Measurements from ENCODE around the gene HIBCH. TPM values are rescaled to one million over a fixed set of nuclear protein-coding genes. Genes with fewer than 3 reads are reported as not detected.

Gene HIBCH
- total and polyA plus RNA-seq, 7 donors = 17.3 to 39.0 (median 22.3) TPM

DNA sequence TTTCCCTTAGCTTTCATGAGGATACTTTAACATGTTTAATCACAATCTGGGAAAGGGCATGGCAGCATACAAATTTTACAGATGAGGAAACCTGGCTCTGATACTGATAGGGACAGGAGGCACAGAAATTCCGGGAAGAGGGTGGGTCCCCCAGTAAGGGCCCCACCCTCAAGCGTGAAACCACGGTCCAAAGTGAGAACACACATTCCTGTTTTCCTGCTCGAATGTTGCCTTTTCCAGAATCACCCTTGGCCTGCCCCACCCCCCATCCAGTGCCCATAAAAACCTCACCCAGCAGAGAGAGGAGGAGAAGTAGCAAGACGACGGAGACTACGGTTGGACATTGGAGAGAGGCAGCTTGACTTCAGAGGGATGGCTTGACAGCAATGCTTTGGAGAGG is 98.2 kb downstream of the HIBCH start:
- Histone ChIP-seq H3K27me3 (ENCODE audit: insufficient read depth in 3 of 3, low read length in 2 of 3) (no peaks in the 10 kb centered on the region), H3K4me1 (no peaks in the 10 kb centered on the region), H3K27ac (no peak overlapping the region), H3K36me3 (ENCODE audit: insufficient read depth in 1 of 2, low read depth in 1 of 2) (peaks cover 0 to 25% of the 10 kb centered on the region in 2 donors), H3K9me3 (no peaks in the 10 kb centered on the region), H3K4me3 (no peak overlapping the region)
- TF ChIP-seq, protein P1, sequence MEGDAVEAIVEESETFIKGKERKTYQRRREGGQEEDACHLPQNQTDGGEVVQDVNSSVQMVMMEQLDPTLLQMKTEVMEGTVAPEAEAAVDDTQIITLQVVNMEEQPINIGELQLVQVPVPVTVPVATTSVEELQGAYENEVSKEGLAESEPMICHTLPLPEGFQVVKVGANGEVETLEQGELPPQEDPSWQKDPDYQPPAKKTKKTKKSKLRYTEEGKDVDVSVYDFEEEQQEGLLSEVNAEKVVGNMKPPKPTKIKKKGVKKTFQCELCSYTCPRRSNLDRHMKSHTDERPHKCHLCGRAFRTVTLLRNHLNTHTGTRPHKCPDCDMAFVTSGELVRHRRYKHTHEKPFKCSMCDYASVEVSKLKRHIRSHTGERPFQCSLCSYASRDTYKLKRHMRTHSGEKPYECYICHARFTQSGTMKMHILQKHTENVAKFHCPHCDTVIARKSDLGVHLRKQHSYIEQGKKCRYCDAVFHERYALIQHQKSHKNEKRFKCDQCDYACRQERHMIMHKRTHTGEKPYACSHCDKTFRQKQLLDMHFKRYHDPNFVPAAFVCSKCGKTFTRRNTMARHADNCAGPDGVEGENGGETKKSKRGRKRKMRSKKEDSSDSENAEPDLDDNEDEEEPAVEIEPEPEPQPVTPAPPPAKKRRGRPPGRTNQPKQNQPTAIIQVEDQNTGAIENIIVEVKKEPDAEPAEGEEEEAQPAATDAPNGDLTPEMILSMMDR (IDR thresholded peaks at IDR 0.05) = no peak
- WGBS, 3 donors = 76 to 82% (median 81%) methylated on average over 7 of the region's 7 CpGs
- DNase-seq = no peak
- ATAC-seq = no peak
- intact Hi-C loops (cut with DNase I) = no loop called here

DNA sequence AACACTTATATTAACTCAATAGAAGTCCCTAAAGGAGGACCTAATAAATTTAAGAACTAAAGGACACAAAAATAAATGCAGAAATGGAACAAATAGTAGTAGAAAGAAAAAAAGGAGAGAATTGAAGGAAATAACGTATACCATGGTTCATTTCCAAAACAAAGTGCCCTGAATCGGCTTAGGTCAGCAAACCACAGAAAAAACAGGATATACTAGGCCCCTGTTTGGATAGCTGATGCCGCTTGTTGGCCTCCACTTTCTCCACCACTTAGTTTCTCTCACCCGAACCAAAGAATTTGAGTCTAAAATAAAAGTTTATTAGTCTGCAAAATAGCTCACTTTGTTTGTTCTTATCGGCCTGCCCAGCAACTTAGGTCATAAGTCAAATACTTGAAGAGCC is 100.4 kb downstream of the HIBCH start:
- H3K4me3 ChIP-seq = no peak overlapping the region
- no peaks in the 10 kb centered on the region for H3K27me3 ChIP-seq (ENCODE audit: insufficient read depth in 3 of 3, low read length in 2 of 3)
- DNase-seq = no peak
- intact Hi-C loops (cut with DNase I) = no loop called here
- 88 to 92% (median 89%) methylated on average over 5 of the region's 5 CpGs for WGBS, 3 donors
- ATAC-seq = no peak
- no peak overlapping the region for H3K27ac ChIP-seq
- peaks cover 0 to 25% of the 10 kb centered on the region in 2 donors for H3K36me3 ChIP-seq (ENCODE audit: insufficient read depth in 1 of 2, low read depth in 1 of 2)
- TF ChIP-seq, protein P1 (IDR thresholded peaks at IDR 0.05) = no peak
- H3K9me3 ChIP-seq = no peaks in the 10 kb centered on the region
- H3K4me1 ChIP-seq = no peaks in the 10 kb centered on the region

GRCh38 chr2:190217616-190218015 is 102.0 kb downstream of the HIBCH start:
- intact Hi-C loops (cut with DNase I) = no loop called here
- ATAC-seq (no peak), DNase-seq (no peak)
- Histone ChIP-seq H3K4me1 (no peaks in the 10 kb centered on the region), H3K27ac (no peak overlapping the region), H3K4me3 (no peak overlapping the region), H3K27me3 (ENCODE audit: insufficient read depth in 3 of 3, low read length in 2 of 3) (no peaks in the 10 kb centered on the region), H3K9me3 (no peaks in the 10 kb centered on the region), H3K36me3 (ENCODE audit: insufficient read depth in 1 of 2, low read depth in 1 of 2) (peaks cover 0 to 25% of the 10 kb centered on the region in 2 donors)
- TF ChIP-seq, protein P1 (IDR thresholded peaks at IDR 0.05) = no peak
- 70 to 81% (median 76%) methylated on average over 7 of the region's 7 CpGs for WGBS, 3 donors

DNA sequence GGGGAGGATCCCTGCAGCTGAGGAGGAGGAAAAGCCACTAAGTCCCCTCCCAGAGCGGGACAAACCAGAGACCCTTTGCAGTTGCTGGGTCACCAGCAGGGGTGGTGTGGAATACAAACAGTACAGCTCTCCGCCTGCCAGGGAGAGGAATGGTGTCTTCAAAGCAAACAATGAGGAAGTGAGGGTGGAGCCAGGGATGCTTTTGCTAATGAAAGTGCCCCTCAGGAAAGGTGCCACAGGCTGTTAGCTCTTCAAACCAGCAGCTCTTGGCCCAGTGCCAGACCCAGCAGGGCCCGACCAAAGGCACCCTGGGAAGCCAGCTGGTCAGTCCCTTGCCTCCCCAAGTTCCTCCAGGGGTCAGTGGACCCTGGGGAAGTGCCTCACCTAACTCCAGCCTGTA is 102.8 kb downstream of the HIBCH start:
- ATAC-seq = no peak
- TF ChIP-seq, protein P1 (IDR thresholded peaks at IDR 0.05) = no peak
- Histone ChIP-seq H3K9me3 (no peaks in the 10 kb centered on the region), H3K4me3 (no peak overlapping the region), H3K36me3 (ENCODE audit: insufficient read depth in 1 of 2, low read depth in 1 of 2) (peaks cover 0 to 33% of the 10 kb centered on the region in 2 donors), H3K27me3 (ENCODE audit: insufficient read depth in 3 of 3, low read length in 2 of 3) (no peaks in the 10 kb centered on the region), H3K4me1 (no peaks in the 10 kb centered on the region), H3K27ac (no peak overlapping the region)
- 53 to 87% (median 62%) methylated on average over 3 of the region's 3 CpGs for WGBS, 3 donors
- DNase-seq = peak; percentile 24 to 56
- intact Hi-C loops (cut with DNase I) = no loop called here

- Histone ChIP-seq H3K27ac (no peak overlapping the region), H3K4me3 (no peak overlapping the region), H3K4me1 (no peaks in the 10 kb centered on the region), H3K36me3 (ENCODE audit: insufficient read depth in 1 of 2, low read depth in 1 of 2) (peaks cover 0 to 40% of the 10 kb centered on the region in 2 donors), H3K27me3 (ENCODE audit: insufficient read depth in 3 of 3, low read length in 2 of 3) (no peaks in the 10 kb centered on the region), H3K9me3 (no peaks in the 10 kb centered on the region)
- no peak for ATAC-seq
- DNase-seq = no peak
- TF ChIP-seq, protein P1 (IDR thresholded peaks at IDR 0.05) = no peak
- 35 to 42% (median 40%) methylated on average over 3 of the region's 3 CpGs for WGBS, 3 donors
- intact Hi-C loops (cut with DNase I) = no loop called here
These were observed 104.0 kb downstream of the HIBCH start for GRCh38 chr2:190215620-190216019.
